ENCODE measurements around the gene FBXO10.

- TF ChIP-seq CTCF (IDR thresholded peaks at IDR 0.05; ENCODE audit: low read length) (no peak), EZH2 (optimal IDR thresholded peaks at IDR 0.05; ENCODE audit: low read depth, low read length) (no peak), EZH2phosphoT487 (IDR thresholded peaks at IDR 0.05; ENCODE audit: low read length) (no peak)
These were observed 17.8 kb upstream of the FBXO10 start for GRCh38 chr9:37593883-37594448.
